Urinary bladder (tissue), 4 donors: ENCODE data around the gene MIS18BP1. TPM values are rescaled to one million over a fixed set of nuclear protein-coding genes. Genes with fewer than 3 reads are reported as not detected.
"Not testable (repeated sequence)": the region's sequence is repeated elsewhere in the genome, so short reads cannot be mapped to it uniquely, and the experiment has no call there.

Experiments used
- DNase-seq: peaks from one replicate; pipeline ENCODE4 v3.0.0-alpha.2; 2015; ENCODE audit errors: extremely low spot score
- H3K27ac ChIP-seq: one replicate; pipeline ENCODE4 v1.5.1; 2013; ENCODE audit warnings: low read depth, mild to moderate bottlenecking, moderate library complexity
- H3K36me3 ChIP-seq: one replicate; pipeline ENCODE4 v1.6.1; 2013; ENCODE audit warnings: mild to moderate bottlenecking, moderate library complexity; ENCODE audit not compliant: insufficient read depth
- H3K4me1 ChIP-seq: one replicate; pipeline ENCODE4 v1.6.1; 2013; ENCODE audit warnings: mild to moderate bottlenecking, moderate library complexity; ENCODE audit not compliant: insufficient read depth
- H3K4me3 ChIP-seq: one replicate; pipeline ENCODE4 v1.5.1; 2013; ENCODE audit warnings: low read depth, low read length
- WGBS: extraction: QIAGEN DNeasy Blood & Tissue Kit; methylation state at CpG from one replicate; pipeline ENCODE4 v1.1.7; 2013; 5-methylcytosine and 5-hydroxymethylcytosine counted together
- polyA plus RNA-seq: library from polyadenylated mRNA; stranded (reverse); fragments of 200-250 nt; gene quantifications from one replicate; pipeline ENCODE4 v1.2.3, GENCODE V29; 2013
- total RNA-seq: library from RNA; depleted of rRNA; stranded (reverse); fragments of >200 nt; gene quantifications from one replicate; pipeline ENCODE4 v1.2.3, GENCODE V29; 2014
- donor health status: healthy with polysubstance abuse.
- donor health status: healthy.

MIS18BP1 gene
- total and polyA plus RNA-seq, 2 donors, result 9.2 to 86.4 TPM

DNA sequence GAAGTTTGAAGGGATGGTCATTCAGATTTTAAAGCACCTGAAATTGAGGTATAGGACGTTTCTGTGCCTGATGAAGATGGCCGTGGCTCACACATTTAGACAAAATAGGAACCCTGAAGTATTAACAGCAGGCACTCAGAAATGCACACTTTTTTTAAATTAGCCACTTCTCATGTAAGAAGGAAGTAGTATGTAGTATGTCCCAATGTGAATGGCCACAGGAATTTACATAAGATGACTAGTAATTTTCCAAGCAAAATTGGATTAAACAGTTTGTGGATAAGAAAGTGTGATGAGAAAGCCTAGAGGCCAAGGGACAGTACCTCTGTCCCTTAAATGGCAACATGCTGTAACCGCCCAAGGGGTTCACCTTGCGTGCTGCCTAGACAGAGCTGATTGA, 1.8 kb upstream of the MIS18BP1 start:
- H3K36me3 ChIP-seq, result no peaks in the 10 kb centered on the region
- no peak overlapping the region for H3K4me3 ChIP-seq
- H3K27ac ChIP-seq, result no peak overlapping the region
- H3K4me1 ChIP-seq, result no peaks in the 10 kb centered on the region
- DNase-seq, result no peak
- WGBS, result 95% methylated on average over 4 of the region's 4 CpGs

DNA sequence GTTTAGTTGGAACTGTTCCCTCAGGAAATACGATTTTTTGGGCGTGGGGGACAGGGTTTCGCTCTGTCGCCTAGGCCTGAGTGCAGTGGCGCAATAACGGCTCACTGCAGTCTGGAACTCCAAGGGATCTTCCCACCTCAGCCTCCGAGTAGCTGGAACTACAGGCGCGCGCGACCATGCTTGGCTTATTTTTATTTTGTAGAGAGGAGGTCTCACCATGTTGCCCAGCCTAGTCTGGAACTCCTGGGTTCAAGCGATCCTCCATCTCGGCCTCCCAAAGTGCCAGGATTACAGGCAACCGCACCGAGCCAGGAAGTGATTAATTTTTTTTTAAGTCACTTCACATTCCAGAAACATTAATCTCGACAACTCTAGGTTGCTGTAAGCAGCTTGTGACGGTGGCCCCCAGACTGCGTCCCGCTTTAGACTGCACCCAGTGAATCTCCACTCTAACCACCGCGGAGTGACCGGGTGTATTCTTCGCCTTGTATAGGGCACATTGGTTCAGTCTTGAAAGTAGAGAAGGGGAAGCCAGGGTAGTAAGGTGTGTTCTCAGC, 830 bp upstream of the MIS18BP1 start:
- WGBS, result 40% methylated on average over 23 of the region's 23 CpGs
- H3K36me3 ChIP-seq, result no peaks in the 10 kb centered on the region
- DNase-seq, result no peak

DNA sequence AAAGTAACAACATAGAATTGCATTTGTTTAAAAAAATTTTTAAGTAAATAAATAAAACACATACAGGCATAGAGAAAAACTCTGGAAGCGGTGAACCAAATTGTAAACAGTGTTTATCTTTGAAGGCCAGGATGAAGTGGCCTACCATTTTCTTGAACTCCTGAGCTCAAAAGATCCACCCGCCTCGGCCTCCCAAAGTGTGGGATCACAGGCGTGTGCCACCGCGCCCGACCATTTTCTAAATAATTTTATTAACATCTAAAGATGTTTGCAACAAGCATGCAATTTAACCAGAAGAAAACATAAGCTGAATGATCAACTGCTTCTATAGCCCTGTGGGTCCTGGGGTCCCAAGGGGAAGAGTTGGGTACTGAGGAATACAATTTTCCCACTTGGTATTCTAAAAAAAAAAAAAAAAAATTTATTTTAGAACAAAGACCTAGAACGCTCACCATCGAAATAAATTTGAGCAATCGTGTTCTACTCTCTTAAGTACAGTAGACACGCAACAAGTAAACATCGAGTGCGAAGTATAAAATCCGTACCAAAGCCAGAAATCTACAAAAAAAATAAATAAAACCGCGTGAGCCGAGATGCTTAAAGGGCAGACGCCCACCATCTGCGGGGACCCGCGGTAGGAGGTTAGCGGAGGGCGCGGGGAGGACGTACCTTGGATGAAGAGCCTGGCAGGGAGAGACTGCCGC, 484 bp downstream of the MIS18BP1 start:
- H3K4me1 ChIP-seq, result no peaks in the 10 kb centered on the region
- peak overlapping the region; percentile 74 for H3K4me3 ChIP-seq
- DNase-seq, result no peak
- under 1% methylated on average over 26 of the region's 26 CpGs for WGBS
- H3K27ac ChIP-seq, result peak overlapping the region; percentile 92
- H3K36me3 ChIP-seq, result no peaks in the 10 kb centered on the region

More for the DNA sequence above, 830 bp upstream of the MIS18BP1 start:
- peak overlapping the region; percentile 92 for H3K27ac ChIP-seq
- H3K4me3 ChIP-seq, result peak overlapping the region; percentile 74
- no peaks in the 10 kb centered on the region for H3K4me1 ChIP-seq

DNA sequence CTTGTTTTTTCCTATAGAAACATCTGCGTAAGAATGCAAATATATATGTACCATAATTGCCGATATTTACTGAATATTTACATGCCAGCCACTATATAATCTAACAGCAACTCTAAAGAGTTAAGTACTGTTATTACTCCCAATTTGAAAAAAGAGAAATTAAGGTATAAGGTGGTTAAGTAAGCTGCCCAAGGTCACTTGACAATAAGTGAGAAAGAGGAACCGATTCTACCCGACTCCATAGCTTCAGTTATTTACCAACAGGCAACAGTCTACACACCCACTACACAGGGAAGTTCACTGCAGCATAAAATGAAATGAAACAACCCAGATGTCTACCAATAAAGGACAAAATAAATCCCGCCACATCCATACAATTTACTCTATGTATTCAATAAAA, 1.1 kb downstream of the MIS18BP1 start:
- 19% methylated on average over 5 of the region's 5 CpGs for WGBS

DNA sequence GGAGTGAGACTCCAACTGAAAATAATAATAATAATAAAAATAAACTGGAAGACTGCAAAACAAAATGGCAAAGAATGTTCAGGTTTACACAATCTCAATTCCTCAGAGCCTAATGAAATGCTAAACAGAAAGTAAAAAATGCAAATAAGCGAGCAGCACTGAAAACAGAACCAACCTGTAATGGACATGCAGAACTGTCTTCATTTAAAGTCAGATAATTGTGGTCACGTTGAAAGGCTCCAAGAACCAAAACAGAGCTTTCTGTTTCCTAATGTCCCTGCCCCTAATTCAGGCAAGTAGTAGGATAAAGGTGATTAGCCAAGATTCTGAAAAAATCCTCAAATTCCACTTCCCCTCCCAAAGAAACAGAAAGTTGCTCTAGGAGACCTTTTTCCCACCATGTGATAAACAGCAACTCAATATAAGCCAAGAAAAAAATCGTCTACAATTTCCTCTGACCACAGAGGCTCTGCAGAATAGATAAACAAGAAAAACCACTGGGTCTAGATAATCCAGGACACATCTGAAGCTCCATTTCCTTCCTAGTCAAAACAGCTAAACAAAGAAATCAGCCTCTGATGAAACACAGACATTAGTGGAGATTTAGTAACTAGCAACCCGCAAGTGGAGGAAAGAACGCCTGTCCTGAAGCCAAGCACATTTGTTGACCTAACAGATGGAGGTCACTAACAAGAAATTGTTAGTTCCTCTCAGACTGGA, 3.0 kb downstream of the MIS18BP1 start:
- Histone ChIP-seq H3K27ac (no peak overlapping the region), H3K4me3 (peak overlapping the region; percentile 16), H3K4me1 (no peaks in the 10 kb centered on the region), H3K36me3 (no peaks in the 10 kb centered on the region)
- DNase-seq, result no peak
- WGBS, result 24% methylated on average over 5 of the region's 5 CpGs

More for the DNA sequence above, 1.1 kb downstream of the MIS18BP1 start:
- Histone ChIP-seq H3K27ac (no peak overlapping the region), H3K36me3 (no peaks in the 10 kb centered on the region), H3K4me3 (no peak overlapping the region), H3K4me1 (no peaks in the 10 kb centered on the region)
- DNase-seq, result no peak

DNA sequence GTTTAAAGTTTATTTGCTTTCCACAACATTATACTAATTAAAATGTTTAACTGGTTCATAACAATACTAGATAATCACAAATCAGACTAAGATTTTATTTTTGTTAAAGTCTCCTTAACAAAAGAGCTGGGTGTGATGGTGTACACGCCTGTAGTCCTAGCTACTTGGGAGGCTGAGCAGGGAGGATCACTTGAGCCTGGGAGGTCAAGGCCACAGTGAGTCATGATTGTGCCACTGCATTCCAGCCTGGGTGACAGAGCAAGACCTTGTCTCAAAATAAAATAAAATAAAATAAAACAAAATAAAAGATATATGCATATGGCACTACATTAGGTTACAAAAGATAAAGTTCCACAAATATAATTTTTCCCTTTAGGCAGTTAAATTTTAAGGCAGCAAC, 5.6 kb downstream of the MIS18BP1 start:
- Histone ChIP-seq H3K4me1 (no peaks in the 10 kb centered on the region), H3K27ac (no peak overlapping the region), H3K4me3 (no peak overlapping the region), H3K36me3 (no peaks in the 10 kb centered on the region)
- no peak for DNase-seq
- 99% methylated on average over 1 of the region's 1 CpG for WGBS

DNA sequence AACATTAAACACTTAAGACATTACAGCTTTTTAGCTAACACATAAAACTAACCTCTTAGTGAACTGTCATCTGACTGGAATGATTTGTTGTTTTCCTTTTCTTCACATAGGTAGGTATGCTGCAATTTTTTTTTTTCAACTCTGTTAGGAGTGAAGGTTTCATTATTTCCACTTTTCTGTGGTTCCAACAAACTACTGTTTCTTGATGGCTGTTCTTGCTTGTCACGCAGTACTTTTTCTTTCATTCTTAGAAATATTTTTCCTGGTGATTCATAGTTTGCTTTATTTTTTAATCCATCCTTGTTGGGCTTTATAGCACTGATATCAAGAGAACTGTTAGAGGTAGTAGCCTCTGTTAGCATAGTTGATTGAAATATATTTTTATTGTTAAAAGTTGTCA, 6.3 kb downstream of the MIS18BP1 start:
- no peak overlapping the region for H3K4me3 ChIP-seq
- WGBS, result 91% methylated on average over 1 of the region's 1 CpG
- H3K4me1 ChIP-seq, result no peaks in the 10 kb centered on the region
- no peak for DNase-seq
- no peaks in the 10 kb centered on the region for H3K36me3 ChIP-seq
- no peak overlapping the region for H3K27ac ChIP-seq

DNA sequence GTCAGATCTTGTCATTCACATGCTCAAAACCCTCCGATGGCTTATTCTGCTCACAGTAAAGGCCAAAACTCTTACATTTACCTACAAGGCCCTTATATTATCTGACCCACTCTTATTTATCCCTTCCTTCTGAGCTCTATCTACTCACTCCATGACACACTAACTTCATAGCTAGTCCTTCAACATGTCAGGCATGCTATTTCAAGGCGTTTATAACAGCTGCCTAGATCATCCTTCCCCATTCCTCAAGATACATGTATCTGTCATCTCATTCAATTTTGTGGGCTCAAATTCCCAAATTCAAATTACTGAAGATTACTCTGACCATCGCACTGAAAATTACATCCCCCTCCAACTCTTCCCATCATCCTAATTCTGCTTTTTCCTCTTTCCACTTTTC, 6.9 kb downstream of the MIS18BP1 start:
- no peak for DNase-seq
- Histone ChIP-seq H3K27ac (no peak overlapping the region), H3K4me3 (no peak overlapping the region), H3K4me1 (no peaks in the 10 kb centered on the region), H3K36me3 (no peaks in the 10 kb centered on the region)
- 92% methylated on average over 3 of the region's 3 CpGs for WGBS

DNA sequence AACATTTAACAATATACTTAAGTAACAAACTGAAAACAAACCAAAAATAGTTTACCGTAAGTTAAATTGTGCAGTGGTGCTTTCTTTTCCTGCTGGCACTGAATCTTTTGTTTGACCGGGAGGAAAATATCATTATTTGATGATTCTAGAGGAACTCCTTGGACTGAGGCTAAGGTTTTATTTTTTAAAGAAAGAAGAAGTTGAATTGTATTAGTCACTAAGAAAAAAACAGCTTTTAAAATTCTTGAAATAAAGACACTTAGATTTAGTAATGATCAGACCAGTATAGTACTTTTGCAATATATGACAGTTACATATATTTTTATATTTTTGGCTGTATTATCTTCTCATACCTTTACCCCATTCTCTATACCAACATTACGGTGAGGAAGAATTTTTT, 10.3 kb downstream of the MIS18BP1 start:
- Histone ChIP-seq H3K4me1 (no peaks in the 10 kb centered on the region), H3K36me3 (no peaks in the 10 kb centered on the region), H3K4me3 (no peak overlapping the region), H3K27ac (peak overlapping the region; percentile 38)
- no peak for DNase-seq
- 61% methylated on average over 3 of the region's 3 CpGs for WGBS

DNA sequence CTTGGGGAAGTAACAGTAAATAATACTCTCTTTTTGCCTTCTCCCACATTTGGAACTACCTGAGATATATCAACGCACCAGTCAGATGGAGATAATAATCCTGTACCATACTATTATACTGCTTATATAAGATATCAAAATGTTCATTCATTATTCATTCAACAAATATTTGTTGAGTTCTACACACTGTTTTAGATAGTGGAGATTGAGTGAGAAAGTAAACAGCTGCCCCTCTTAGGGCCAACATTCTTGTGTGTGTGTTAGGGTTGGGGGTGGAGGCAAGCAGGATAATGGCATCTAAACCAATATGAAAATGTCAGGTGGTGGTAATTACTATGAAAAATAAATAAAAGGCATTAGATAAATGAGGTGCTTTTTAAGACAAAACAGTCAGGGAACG, 14.0 kb downstream of the MIS18BP1 start:
- Histone ChIP-seq H3K36me3 (peaks cover 4% of the 10 kb centered on the region), H3K27ac (no peak overlapping the region), H3K4me3 (no peak overlapping the region), H3K4me1 (no peaks in the 10 kb centered on the region)
- DNase-seq, result no peak
- 87% methylated on average over 2 of the region's 2 CpGs for WGBS

DNA sequence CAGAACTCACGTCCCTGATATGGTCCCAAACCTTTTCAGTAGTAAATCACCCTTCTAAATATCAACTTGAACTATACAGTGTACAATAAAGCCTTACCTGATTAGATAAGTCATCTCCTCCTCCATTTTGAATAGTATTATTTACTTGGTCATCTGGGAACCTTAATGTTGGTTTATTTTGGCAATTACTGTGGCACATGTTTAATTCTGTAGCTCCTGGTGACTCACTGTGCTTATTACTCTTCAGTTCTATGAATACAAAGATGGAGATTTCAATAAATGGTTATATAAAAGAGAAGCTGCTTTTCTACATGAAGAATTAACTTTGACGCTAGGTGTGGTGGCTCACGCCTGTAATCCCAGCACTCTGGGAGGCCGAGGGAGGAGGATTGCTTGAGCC, 25.4 kb downstream of the MIS18BP1 start:
- Histone ChIP-seq H3K4me3 (no peak overlapping the region), H3K36me3 (peaks cover 2% of the 10 kb centered on the region), H3K4me1 (no peaks in the 10 kb centered on the region), H3K27ac (no peak overlapping the region)
- 96% methylated on average over 4 of the region's 4 CpGs for WGBS
- DNase-seq, result no peak

DNA sequence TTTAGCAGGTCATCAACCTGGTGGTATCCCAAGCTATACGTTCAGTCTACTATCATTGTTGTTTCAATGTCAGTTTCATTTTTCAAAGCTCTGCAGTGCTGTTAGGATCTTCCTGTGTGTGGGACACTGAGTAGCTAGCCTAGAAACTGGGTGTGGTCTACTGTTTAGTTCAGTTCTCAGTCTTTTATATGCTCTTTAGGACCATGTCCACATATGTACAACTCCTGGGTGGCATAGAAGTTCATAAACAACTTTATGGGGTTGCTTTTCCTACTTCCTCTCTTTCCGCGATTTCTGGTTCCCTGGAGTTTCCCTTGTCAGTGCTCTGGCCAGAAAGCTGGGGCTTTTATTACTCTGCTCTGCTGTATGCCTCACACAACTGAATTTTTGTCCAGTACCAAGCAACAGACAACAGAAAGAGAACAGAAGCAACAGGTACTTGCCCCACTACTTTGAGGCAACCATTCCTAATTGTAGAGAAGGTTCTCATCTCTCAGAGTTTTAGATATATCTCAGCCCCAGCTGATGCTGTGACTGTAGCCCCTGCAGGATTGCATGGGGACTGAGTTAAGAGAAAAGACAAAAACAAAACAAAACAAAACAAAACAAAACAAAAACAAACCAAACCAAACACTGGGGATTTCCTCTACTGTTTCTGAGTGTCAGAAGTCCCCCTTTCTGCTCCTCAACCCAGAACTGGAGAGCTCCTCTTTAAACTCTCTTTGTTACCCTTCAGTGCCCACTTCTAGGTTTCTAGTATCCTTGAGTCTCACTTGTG, 30.3 kb downstream of the MIS18BP1 start:
- H3K27ac ChIP-seq, result no peak overlapping the region
- no peak overlapping the region for H3K4me3 ChIP-seq
- H3K36me3 ChIP-seq, result no peaks in the 10 kb centered on the region
- no peak for DNase-seq
- 78% methylated on average over 3 of the region's 3 CpGs for WGBS
- H3K4me1 ChIP-seq, result no peaks in the 10 kb centered on the region

DNA sequence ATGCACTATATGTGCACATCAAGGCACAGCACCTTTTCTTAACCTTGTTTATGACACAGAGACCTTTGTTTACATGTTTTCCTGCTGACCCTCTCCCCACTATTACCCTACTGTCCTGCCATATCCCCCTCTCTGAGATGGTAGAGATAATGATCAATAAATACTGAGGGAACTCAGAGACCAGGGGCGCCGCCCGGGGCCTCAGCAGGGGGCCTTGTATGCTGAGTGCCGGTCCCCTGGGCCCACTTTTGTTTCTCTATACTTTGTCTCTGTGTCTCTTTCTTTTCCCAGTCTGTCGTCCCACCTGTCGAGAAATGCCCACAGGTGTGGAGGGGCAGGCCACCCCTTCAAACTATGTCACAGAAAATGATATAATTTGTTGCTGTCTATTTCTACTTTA, 38.7 kb downstream of the MIS18BP1 start:
- not testable (repeated sequence) for H3K4me3 ChIP-seq, H3K4me1 ChIP-seq, H3K36me3 ChIP-seq, H3K27ac ChIP-seq, DNase-seq
- WGBS, result 94% methylated on average over 6 of the region's 6 CpGs
